HG03354 (cell line): ENCODE results near the gene RBM25.
"Not testable (repeated sequence)": the region's sequence is repeated elsewhere in the genome, so short reads cannot be mapped to it uniquely, and the experiment has no call there.

Source experiments
- ATAC-seq: cut with Tn5 transposase; IDR thresholded peaks from one replicate; pipeline ENCODE4 v1.9.1; 2021; ENCODE audit warnings: mild to moderate bottlenecking; ENCODE audit not compliant: unreplicated experiment, poor library complexity, severe bottlenecking

Gene RBM25

GRCh38 chr14:73166399-73166798 is 108.1 kb downstream of the RBM25 start:
- ATAC-seq: no peak

- ATAC-seq: no peak
Measured at GRCh38 chr14:73167727-73168126, 109.4 kb downstream of the RBM25 start.

GRCh38 chr14:73168274-73168673 is 109.9 kb downstream of the RBM25 start:
- ATAC-seq: no peak

GRCh38 chr14:73168691-73169090 is 110.4 kb downstream of the RBM25 start:
- ATAC-seq: no peak

- not testable (repeated sequence) for ATAC-seq
Measured at GRCh38 chr14:73169855-73170254, 111.5 kb downstream of the RBM25 start.

- ATAC-seq: no peak
Measured at GRCh38 chr14:73170686-73171085, 112.4 kb downstream of the RBM25 start.

- ATAC-seq: no peak
Measured at GRCh38 chr14:73172500-73172899, 114.2 kb downstream of the RBM25 start.

- ATAC-seq: no peak
Measured at GRCh38 chr14:73173092-73173735, 114.9 kb downstream of the RBM25 start.
